Ureter (tissue), 1 donor: Measurements from ENCODE around the gene GINM1. TPM values are rescaled to one million over a fixed set of nuclear protein-coding genes. Genes with fewer than 3 reads are reported as not detected.

Source experiments
- DNase-seq: peaks from one replicate; pipeline ENCODE4 v3.0.0-alpha.2; 2020; ENCODE audit warnings: low spot score
- total RNA-seq: library from RNA; stranded (reverse); gene quantifications from one replicate; pipeline ENCODE4 v1.2.4, GENCODE V29; 2023
- donor health status: DM: yes; HTN: yes; CAD: no.

Gene GINM1, protein sequence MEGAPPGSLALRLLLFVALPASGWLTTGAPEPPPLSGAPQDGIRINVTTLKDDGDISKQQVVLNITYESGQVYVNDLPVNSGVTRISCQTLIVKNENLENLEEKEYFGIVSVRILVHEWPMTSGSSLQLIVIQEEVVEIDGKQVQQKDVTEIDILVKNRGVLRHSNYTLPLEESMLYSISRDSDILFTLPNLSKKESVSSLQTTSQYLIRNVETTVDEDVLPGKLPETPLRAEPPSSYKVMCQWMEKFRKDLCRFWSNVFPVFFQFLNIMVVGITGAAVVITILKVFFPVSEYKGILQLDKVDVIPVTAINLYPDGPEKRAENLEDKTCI
- total RNA-seq = 44.8 TPM

- DNase-seq = peak; percentile 97
Observed at GRCh38 chr6:149565527-149566409, at the start of gene GINM1. GINM1 (plus strand) TSS chr6:149566375; CDS start chr6:149566415, 40 bp downstream.

- no peak for DNase-seq
Observed at GRCh38 chr6:149529650-149530049, 36.5 kb upstream of the GINM1 start.

- no peak for DNase-seq
Observed at GRCh38 chr6:149534742-149535141, 31.4 kb upstream of the GINM1 start.

DNA sequence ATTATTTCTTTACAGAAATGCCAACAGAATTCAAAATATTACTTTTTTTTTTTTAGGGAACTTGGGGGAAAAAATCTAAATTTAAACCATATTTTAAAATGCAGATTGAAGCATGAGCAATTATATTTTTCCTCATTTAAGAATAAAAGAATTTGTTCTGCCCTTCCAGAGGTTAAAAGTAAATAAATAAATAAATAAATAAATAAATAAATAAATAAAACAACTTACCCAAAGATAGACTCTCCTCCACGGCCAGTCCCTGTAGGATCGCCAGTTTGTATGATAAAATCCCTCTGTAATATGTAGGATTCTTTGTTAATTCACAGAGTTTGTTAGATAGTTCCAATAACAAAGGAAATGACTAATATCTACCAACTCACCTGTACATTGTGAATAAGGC is 25.0 kb upstream of the GINM1 start:
- DNase-seq = no peak

DNA sequence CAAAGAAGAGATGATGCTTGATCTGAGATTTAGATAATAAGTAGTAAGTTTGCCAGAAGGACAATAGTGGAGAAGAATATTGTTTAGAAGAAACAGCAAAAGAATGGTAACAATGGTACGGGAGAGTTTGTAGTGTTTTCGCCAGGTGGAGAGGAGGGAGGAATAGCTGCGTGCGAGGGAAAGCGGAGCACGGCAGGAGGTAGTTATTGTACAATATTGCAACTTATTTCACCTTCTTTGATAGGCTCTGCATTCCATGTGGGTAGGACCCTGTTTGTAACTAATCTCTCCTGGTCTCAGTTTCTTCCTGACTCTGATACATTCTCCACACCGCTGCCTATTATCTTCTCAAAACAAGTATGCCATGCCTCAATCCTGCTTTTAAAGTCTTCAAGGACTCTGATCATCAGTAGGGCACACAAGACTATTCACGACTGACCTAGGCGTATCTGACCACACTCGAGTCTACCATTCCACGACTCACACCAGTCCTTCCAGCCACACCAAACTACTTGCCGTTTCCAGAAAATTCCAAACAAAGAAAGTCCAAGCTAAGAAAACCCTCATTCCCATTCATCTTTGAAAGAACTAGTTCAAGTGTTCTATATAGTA is 21.4 kb upstream of the GINM1 start:
- no peak for DNase-seq

GRCh38 chr6:149545258-149545753 is 20.9 kb upstream of the GINM1 start:
- peak; percentile 56 for DNase-seq

- DNase-seq = peak; percentile 97
Observed at GRCh38 chr6:149545754-149546471, 20.3 kb upstream of the GINM1 start, which contains the start of gene PPIL4. PPIL4 (minus strand) TSS chr6:149546043; CDS start chr6:149546005, 38 bp downstream.

- no peak for DNase-seq
Observed at GRCh38 chr6:149551920-149552319, 14.3 kb upstream of the GINM1 start.

- DNase-seq = no peak
Observed at GRCh38 chr6:149558029-149558428, 8.1 kb upstream of the GINM1 start.

DNA sequence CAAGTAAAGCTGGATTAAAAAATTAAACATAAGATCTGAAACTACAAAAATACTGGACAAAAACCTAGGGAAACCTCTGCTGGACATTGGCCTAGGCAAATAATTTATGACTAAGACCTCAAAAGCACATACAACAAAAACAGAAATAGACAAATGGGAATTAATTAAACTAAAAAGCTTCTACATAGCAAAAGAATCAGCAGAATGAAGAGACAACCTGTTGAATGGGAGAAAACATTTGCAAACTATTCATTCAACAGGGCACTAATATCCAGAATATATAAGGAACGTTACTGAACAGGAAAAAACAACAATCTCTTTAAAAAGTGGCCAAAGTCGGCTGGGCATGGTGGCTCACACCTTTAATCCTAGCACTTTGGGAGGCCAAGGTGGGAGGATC is 6.8 kb upstream of the GINM1 start:
- DNase-seq = no peak

- DNase-seq = no peak
Observed at GRCh38 chr6:149560736-149561135, 5.4 kb upstream of the GINM1 start.

DNA sequence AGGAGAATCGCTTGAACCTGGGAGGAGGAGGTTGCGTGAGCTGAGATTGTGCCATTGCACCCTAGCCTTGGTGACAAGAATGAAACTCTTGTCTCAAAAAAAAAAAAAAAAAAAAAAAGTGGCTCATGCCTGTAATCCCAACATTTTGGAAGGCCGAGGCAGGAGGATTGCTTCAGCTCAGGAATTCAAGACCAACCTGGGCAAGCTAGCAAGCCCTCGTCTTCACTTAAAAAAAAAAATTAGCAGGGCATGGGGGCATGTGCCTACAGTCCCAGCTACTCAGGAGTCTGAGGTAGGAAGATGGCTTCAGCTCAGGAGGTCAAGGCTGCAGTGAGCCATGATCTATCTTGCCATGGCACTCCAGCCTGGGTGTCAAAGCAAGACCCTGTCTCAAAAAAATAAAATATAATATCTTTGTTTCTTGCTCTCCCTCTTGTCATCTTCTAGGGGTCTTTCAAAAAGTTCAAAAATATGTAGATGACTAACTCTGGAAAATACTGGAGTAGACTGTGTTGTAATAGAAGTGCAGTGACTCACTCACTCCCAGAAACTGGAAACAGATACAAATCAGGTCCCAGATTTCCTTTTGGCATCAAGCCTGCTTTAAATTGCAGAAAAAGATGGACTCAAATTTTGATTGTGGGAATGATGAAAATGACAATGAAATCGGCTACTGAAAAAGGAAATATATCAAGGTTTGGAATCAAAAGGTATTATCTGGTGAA is 2.8 kb upstream of the GINM1 start:
- no peak for DNase-seq

DNA sequence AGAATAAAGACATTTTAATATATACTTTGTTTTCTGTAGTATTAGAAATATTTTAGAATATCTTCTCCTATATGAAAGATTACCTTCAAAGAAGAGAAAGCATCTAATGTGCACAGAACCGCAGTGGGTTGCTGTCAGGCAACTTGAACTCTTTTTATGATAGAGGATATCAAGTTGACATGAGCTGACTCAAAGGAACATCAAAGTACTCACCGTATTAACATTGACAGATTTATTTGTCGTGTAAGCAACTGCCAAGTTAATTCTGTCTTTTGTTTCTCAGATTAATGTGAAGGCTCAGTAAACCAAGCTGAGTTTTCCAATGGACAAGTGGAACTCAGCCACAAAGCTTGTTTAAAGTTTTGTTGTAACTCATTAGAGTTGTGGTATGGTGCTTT is 2.2 kb upstream of the GINM1 start:
- DNase-seq = no peak

DNA sequence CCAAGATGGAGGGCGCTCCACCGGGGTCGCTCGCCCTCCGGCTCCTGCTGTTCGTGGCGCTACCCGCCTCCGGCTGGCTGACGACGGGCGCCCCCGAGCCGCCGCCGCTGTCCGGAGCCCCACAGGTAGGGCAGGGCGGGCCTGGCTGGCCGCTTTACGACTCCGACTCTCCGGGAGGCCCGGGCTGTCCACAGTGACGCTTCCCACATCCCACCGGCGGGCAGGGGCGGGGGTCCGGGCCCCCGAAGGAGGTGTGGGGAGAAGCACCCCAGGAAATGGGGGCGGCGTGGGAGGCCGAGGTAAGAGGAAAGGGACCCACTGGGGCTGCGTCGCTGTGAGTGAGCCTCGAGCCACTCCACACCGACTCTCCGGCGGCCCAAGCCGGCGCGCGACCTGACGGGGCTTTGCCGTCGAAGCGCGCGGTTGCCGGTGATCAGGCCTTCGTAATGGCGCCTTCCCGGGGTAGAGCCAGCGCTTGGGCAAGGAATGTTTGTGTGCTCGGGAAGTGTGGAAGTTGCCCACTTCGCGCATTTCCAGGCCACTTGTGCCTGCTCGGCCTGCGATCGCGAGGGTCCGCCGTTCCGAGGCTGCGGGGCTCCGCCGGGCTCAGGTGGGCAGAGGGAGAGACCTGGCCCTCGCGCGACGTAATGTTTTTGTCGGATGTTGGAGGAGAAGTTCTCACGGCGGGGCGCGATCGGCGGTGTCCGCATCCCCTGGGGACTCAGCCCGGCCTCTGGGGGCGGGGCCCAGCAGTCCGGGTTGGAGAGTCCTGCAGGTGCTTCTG is 427 bp downstream of the GINM1 start:
- DNase-seq = peak; percentile 62

- no peak for DNase-seq
Observed at GRCh38 chr6:149567194-149567586, 1.0 kb downstream of the GINM1 start.

DNA sequence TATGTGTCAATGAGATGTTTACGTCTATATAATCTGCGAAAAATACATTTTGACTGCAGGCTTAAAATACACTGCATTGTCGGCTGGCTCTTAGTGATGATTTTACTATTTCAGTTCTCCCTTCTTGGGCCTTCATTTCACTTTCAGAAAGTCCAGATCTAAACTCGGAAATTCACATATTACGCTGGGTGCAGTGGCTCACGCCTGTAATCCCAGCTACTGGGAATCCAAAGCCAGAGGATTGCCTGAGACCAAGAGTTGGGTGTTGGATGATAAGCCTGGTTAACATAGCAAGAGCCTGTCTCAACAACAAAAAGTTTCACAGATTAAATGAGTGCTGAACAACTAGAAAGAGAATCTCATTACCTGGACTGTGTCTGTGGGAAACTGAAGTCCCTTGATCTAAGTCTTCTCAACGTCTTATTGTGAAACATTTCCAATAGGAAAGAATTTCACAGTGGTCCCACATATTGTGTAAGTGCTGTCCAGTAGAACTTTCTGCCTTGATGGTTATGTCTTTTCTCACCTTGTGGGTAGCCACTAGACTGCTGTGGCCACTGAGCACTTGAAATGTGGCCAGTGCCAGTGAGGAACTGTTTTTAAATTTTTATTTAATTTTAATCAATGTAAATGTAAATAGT is 1.9 kb downstream of the GINM1 start:
- no peak for DNase-seq

- no peak for DNase-seq
Observed at GRCh38 chr6:149580880-149581279, 14.7 kb downstream of the GINM1 start.

- no peak for DNase-seq
Observed at GRCh38 chr6:149581349-149581748, 15.2 kb downstream of the GINM1 start.

DNA sequence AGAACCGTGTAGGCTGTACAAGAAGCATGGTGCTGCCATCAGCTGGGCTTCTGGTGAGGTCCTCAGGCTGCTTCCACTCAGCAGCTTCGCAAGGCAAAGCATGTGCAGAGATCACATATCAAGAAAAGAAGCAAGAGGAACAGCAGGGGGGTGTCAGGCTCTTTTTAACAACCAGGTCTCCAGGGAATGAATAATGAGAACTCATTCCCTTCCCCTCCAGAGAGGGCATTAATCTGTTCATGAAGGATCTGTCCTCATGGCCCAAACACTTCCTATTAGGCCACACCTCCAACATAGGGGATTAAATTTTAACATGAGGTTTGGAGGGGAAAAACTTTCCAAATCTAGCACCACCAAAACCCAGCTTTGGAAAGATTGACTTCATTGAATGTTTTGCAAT is 20.0 kb downstream of the GINM1 start:
- DNase-seq = no peak

DNA sequence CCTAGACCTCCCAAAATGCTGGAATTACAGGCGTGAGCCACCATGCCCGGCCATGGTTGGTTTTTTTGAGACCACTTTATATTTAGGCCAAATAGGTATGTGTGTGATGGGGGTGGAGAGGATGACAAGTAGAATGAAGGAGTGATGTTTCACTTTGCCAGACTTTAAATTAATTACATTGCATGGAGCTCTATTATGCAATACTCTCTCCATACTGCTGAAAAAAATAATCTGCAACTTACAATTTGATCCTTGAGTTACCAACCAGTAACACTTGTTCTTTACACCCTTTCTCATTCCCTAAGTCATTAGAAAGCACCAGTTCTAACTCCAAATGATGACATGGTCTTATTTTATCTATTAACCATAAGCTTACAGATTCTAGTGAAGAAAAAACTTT is 26.8 kb downstream of the GINM1 start:
- DNase-seq = no peak
